ENCODE data around the gene NPFF.
"Not testable (repeated sequence)": the region's sequence is repeated elsewhere in the genome, so short reads cannot be mapped to it uniquely, and the experiment has no call there.

GRCh38 chr12:53481458-53481857, 25.8 kb downstream of the NPFF start:
- TF ChIP-seq, protein P1, sequence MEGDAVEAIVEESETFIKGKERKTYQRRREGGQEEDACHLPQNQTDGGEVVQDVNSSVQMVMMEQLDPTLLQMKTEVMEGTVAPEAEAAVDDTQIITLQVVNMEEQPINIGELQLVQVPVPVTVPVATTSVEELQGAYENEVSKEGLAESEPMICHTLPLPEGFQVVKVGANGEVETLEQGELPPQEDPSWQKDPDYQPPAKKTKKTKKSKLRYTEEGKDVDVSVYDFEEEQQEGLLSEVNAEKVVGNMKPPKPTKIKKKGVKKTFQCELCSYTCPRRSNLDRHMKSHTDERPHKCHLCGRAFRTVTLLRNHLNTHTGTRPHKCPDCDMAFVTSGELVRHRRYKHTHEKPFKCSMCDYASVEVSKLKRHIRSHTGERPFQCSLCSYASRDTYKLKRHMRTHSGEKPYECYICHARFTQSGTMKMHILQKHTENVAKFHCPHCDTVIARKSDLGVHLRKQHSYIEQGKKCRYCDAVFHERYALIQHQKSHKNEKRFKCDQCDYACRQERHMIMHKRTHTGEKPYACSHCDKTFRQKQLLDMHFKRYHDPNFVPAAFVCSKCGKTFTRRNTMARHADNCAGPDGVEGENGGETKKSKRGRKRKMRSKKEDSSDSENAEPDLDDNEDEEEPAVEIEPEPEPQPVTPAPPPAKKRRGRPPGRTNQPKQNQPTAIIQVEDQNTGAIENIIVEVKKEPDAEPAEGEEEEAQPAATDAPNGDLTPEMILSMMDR (IDR thresholded peaks at IDR 0.05) = not testable (repeated sequence)
- TF ChIP-seq POLR2A, POLR2AphosphoS5 (IDR thresholded peaks at IDR 0.05): not testable (repeated sequence)
